ENCODE results near the gene TUBB8. TPM values are rescaled to one million over a fixed set of nuclear protein-coding genes. Genes with fewer than 3 reads are reported as not detected.

The TUBB8 gene
- total RNA-seq (not detected), polyA plus RNA-seq (not detected)

DNA sequence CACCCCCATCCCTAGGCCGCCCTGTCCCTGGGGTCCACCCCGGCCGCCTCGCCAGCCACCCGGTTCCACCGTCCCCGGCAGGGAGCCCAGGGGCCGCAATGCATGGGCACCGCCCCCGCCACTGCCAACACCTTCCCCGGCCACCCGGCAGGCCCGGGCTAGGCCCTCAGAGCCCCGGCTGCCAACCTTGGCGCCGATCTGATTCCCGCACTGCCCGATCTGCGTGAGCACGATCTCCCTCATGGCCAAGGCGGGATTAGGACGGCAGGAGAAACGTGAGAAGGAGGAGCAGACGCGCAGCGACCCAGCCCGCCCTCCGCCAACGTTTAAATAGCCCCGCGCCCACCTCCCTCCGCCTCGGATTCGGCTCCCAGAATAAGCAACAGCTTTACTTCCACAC is at the start of gene TUBB8:
Gene TUBB8 (minus strand): TSS at position 301 of the 400 bp plus-strand sequence. CDS start 58 bp downstream, at position 243.
- Mint-ChIP-seq H3K4me3 (no peak within 1 kb of the TSS), H3K27me3 (no peaks in the 10 kb centered on the region), H3K27ac (no peak within 1 kb of the TSS), H3K9me3 (no peaks in the 10 kb centered on the region), H3K4me1 (peaks cover 0 to 3% (median 0%) of the 10 kb centered on the region in 4 donors), H3K36me3 (no peaks in the 10 kb centered on the region)
- intact Hi-C loops (cut with micrococcal nuclease) = no loop called here
- Histone ChIP-seq H3K4me1 (ENCODE audit: insufficient read depth, low read length) (no peaks in the 10 kb centered on the region), H3K36me3 (ENCODE audit: insufficient read depth, low read length) (no peaks in the 10 kb centered on the region), H3K4me3 (ENCODE audit: low read length in 2 of 2) (no peak within 1 kb of the TSS), H3K9me3 (ENCODE audit: control insufficient read depth in 1 of 2, low read length in 2 of 2) (no peaks in the 10 kb centered on the region), H3K27me3 (ENCODE audit: insufficient read depth, low read length) (no peaks in the 10 kb centered on the region), H3K27ac (ENCODE audit: low read depth, low read length) (no peak within 1 kb of the TSS)
- ChIA-PET POLR2A (ENCODE audit: partially characterized antibody) (no interaction called here), CTCF (ENCODE audit: partially characterized antibody) (no interaction called here)
- no peak for DNase-seq

- no peaks in the 10 kb centered on the region for H3K9me3 ChIP-seq (ENCODE audit: control insufficient read depth in 1 of 2, low read length in 2 of 2)
- H3K27ac Mint-ChIP-seq = no peak overlapping the region
- ChIA-PET CTCF (ENCODE audit: partially characterized antibody) (no interaction called here), POLR2A (ENCODE audit: partially characterized antibody) (no interaction called here)
- peaks cover 0 to 2% of the 10 kb centered on the region in 2 donors for H3K27me3 Mint-ChIP-seq
- H3K27me3 ChIP-seq (ENCODE audit: insufficient read depth, low read length) = no peaks in the 10 kb centered on the region
- H3K36me3 Mint-ChIP-seq = peaks cover 2 to 4% of the 10 kb centered on the region in 2 donors
- no peaks in the 10 kb centered on the region for H3K36me3 ChIP-seq (ENCODE audit: insufficient read depth, low read length)
- intact Hi-C loops (cut with micrococcal nuclease) = no loop called here
- DNase-seq = no peak
- H3K9me3 Mint-ChIP-seq = peaks cover 3 to 40% (median 30%) of the 10 kb centered on the region in 8 donors
- H3K27ac ChIP-seq (ENCODE audit: low read depth, low read length) = no peak overlapping the region
- no peaks in the 10 kb centered on the region for H3K4me1 Mint-ChIP-seq
- no peak overlapping the region for H3K4me3 Mint-ChIP-seq
- no peaks in the 10 kb centered on the region for H3K4me1 ChIP-seq (ENCODE audit: insufficient read depth, low read length)
- H3K4me3 ChIP-seq (ENCODE audit: low read length in 2 of 2) = no peak overlapping the region
Observed at GRCh38 chr10:96466-96865, 47.4 kb upstream of the TUBB8 start.

DNA sequence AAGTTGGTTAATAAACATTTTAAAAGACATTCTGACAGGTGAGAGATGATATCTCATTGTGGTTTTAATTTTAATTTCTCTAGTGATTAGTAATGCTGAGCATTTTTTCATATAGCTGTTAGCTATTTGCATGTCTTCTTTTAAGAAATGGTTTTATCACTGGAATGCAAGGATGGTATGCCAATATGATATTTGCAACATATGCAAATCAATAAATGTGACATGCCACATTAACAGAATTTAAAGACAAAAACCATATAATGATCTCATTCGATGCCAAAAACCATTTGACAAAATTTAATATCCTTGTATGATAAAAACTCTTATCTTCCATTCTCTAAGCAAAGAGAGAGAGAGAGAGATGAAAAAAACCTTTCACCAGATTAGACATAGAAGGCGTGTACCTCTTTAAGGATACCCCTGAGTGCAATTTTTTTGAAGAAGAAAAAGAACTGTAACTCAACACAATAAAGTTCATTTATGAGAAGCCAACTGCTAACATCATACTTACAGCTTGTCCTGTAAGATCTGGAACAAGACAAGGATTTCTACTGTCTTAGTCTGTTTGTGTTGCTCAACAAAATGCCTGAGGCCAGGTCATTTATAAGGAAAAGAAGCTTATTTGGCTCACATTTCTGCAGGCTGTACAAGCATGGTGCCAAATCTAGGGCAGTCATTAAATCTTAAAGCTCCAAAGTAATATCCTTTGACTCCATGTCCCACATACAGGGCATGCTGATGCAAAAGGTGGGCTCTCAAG is 46.4 kb upstream of the TUBB8 start:
- Histone ChIP-seq H3K9me3 (ENCODE audit: control insufficient read depth in 1 of 2, low read length in 2 of 2) (no peaks in the 10 kb centered on the region), H3K4me3 (ENCODE audit: low read length in 2 of 2) (no peak overlapping the region), H3K4me1 (ENCODE audit: insufficient read depth, low read length) (no peaks in the 10 kb centered on the region), H3K27ac (ENCODE audit: low read depth, low read length) (no peak overlapping the region), H3K36me3 (ENCODE audit: insufficient read depth, low read length) (no peaks in the 10 kb centered on the region), H3K27me3 (ENCODE audit: insufficient read depth, low read length) (no peaks in the 10 kb centered on the region)
- H3K27ac Mint-ChIP-seq = no peak overlapping the region
- no peak for DNase-seq
- intact Hi-C loops (cut with micrococcal nuclease) = no loop called here
- no peak overlapping the region for H3K4me3 Mint-ChIP-seq
- H3K4me1 Mint-ChIP-seq = no peaks in the 10 kb centered on the region
- peaks cover 3 to 40% (median 30%) of the 10 kb centered on the region in 8 donors for H3K9me3 Mint-ChIP-seq
- no peaks in the 10 kb centered on the region for H3K27me3 Mint-ChIP-seq
- POLR2A ChIA-PET (ENCODE audit: partially characterized antibody) = no interaction called here
- H3K36me3 Mint-ChIP-seq = peaks cover 2 to 4% of the 10 kb centered on the region in 2 donors
- CTCF ChIA-PET (ENCODE audit: partially characterized antibody) = no interaction called here

- peaks cover 0 to 3% of the 10 kb centered on the region in 2 donors for H3K27me3 Mint-ChIP-seq
- no peaks in the 10 kb centered on the region for H3K36me3 ChIP-seq (ENCODE audit: insufficient read depth, low read length)
- no peaks in the 10 kb centered on the region for H3K4me1 ChIP-seq (ENCODE audit: insufficient read depth, low read length)
- DNase-seq = no peak
- H3K4me3 Mint-ChIP-seq = no peak overlapping the region
- H3K27ac Mint-ChIP-seq = no peak overlapping the region
- H3K27me3 ChIP-seq (ENCODE audit: insufficient read depth, low read length) = no peaks in the 10 kb centered on the region
- peaks cover 2 to 4% of the 10 kb centered on the region in 2 donors for H3K36me3 Mint-ChIP-seq
- no peak overlapping the region for H3K4me3 ChIP-seq (ENCODE audit: low read length in 2 of 2)
- H3K9me3 ChIP-seq (ENCODE audit: control insufficient read depth in 1 of 2, low read length in 2 of 2) = no peaks in the 10 kb centered on the region
- ChIA-PET CTCF (ENCODE audit: partially characterized antibody) (no interaction called here), POLR2A (ENCODE audit: partially characterized antibody) (no interaction called here)
- H3K9me3 Mint-ChIP-seq = peaks cover 3 to 40% (median 30%) of the 10 kb centered on the region in 8 donors
- H3K4me1 Mint-ChIP-seq = no peaks in the 10 kb centered on the region
- H3K27ac ChIP-seq (ENCODE audit: low read depth, low read length) = no peak overlapping the region
- intact Hi-C loops (cut with micrococcal nuclease) = no loop called here
Observed at GRCh38 chr10:94613-95012, 45.5 kb upstream of the TUBB8 start.

DNA sequence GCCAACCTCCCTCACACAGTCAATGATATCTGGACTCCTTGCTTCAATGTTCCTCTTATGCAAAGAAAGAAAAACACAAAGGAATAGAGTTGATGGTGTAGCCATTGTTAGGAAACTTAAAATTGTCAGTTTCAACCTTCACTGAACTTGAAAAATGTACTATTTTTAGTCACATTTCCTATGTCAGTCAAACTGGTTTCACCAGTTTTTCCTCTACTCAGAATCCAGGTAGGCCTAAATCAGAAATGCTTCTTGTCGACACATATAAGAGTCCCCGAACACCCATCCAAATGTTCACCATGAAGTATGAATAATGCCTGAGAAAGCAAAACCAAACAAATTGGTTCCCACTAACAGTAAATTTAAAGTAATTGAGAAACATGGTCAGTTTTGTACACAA is 43.8 kb upstream of the TUBB8 start:
- H3K4me1 Mint-ChIP-seq = no peaks in the 10 kb centered on the region
- ChIA-PET POLR2A (ENCODE audit: partially characterized antibody) (no interaction called here), CTCF (ENCODE audit: partially characterized antibody) (no interaction called here)
- Histone ChIP-seq H3K27me3 (ENCODE audit: insufficient read depth, low read length) (no peaks in the 10 kb centered on the region), H3K4me3 (ENCODE audit: low read length in 2 of 2) (no peak overlapping the region), H3K27ac (ENCODE audit: low read depth, low read length) (no peak overlapping the region), H3K9me3 (ENCODE audit: control insufficient read depth in 1 of 2, low read length in 2 of 2) (no peaks in the 10 kb centered on the region), H3K36me3 (ENCODE audit: insufficient read depth, low read length) (no peaks in the 10 kb centered on the region), H3K4me1 (ENCODE audit: insufficient read depth, low read length) (no peaks in the 10 kb centered on the region)
- H3K36me3 Mint-ChIP-seq = peaks cover 0 to 4% of the 10 kb centered on the region in 2 donors
- peaks cover 3 to 39% (median 30%) of the 10 kb centered on the region in 8 donors for H3K9me3 Mint-ChIP-seq
- H3K4me3 Mint-ChIP-seq = no peak overlapping the region
- no peak overlapping the region for H3K27ac Mint-ChIP-seq
- intact Hi-C loops (cut with micrococcal nuclease) = no loop called here
- no peak for DNase-seq
- H3K27me3 Mint-ChIP-seq = peaks cover 0 to 4% of the 10 kb centered on the region in 2 donors

DNA sequence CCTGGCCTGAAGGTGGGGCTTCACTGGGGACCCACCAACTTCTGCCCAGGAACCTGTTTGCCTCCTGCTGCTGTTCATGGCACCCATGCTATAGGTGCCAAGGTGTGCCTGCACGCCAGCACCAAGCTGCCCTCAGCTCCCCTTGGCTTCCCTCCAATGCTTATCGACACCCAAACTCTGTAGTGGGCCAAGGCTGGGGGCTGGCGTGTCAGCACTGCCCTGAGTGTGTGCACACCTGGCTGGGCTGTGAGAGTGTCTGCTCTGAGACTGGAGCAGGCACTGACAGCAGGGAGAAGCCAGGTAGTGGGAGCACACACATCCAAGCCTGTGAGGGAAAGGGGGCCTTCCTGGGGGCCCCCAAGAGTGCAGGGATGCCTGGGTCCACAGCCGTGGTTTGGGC is 43.1 kb upstream of the TUBB8 start:
- DNase-seq = no peak
- CTCF ChIA-PET (ENCODE audit: partially characterized antibody) = no interaction called here

GRCh38 chr10:91313-91712 is 42.2 kb upstream of the TUBB8 start:
- Mint-ChIP-seq H3K36me3 (peaks cover 0 to 4% of the 10 kb centered on the region in 2 donors), H3K9me3 (peaks cover 0 to 23% (median 19%) of the 10 kb centered on the region in 8 donors), H3K4me1 (peaks cover 0 to 7% (median 5%) of the 10 kb centered on the region in 4 donors), H3K27ac (no peak overlapping the region), H3K4me3 (no peak overlapping the region), H3K27me3 (peaks cover 0 to 5% of the 10 kb centered on the region in 2 donors)
- H3K4me1 ChIP-seq (ENCODE audit: insufficient read depth, low read length) = no peaks in the 10 kb centered on the region
- H3K27ac ChIP-seq (ENCODE audit: low read depth, low read length) = no peak overlapping the region
- no peak for DNase-seq
- CTCF ChIA-PET (ENCODE audit: partially characterized antibody) = no interaction called here
- no peaks in the 10 kb centered on the region for H3K27me3 ChIP-seq (ENCODE audit: insufficient read depth, low read length)
- H3K9me3 ChIP-seq (ENCODE audit: control insufficient read depth in 1 of 2, low read length in 2 of 2) = no peaks in the 10 kb centered on the region
- POLR2A ChIA-PET (ENCODE audit: partially characterized antibody) = no interaction called here
- H3K4me3 ChIP-seq (ENCODE audit: low read length in 2 of 2) = no peak overlapping the region
- intact Hi-C loops (cut with micrococcal nuclease) = no loop called here
- no peaks in the 10 kb centered on the region for H3K36me3 ChIP-seq (ENCODE audit: insufficient read depth, low read length)

More for the DNA sequence above, 43.1 kb upstream of the TUBB8 start:
- peaks cover 3 to 32% (median 25%) of the 10 kb centered on the region in 8 donors for H3K9me3 Mint-ChIP-seq
- peaks cover 0 to 5% of the 10 kb centered on the region in 2 donors for H3K27me3 Mint-ChIP-seq
- Histone ChIP-seq H3K9me3 (ENCODE audit: control insufficient read depth in 1 of 2, low read length in 2 of 2) (no peaks in the 10 kb centered on the region), H3K36me3 (ENCODE audit: insufficient read depth, low read length) (no peaks in the 10 kb centered on the region), H3K4me3 (ENCODE audit: low read length in 2 of 2) (no peak overlapping the region), H3K4me1 (ENCODE audit: insufficient read depth, low read length) (no peaks in the 10 kb centered on the region), H3K27ac (ENCODE audit: low read depth, low read length) (no peak overlapping the region), H3K27me3 (ENCODE audit: insufficient read depth, low read length) (no peaks in the 10 kb centered on the region)
- H3K27ac Mint-ChIP-seq = no peak overlapping the region
- POLR2A ChIA-PET (ENCODE audit: partially characterized antibody) = no interaction called here
- intact Hi-C loops (cut with micrococcal nuclease) = no loop called here
- no peak overlapping the region for H3K4me3 Mint-ChIP-seq
- H3K4me1 Mint-ChIP-seq = peaks cover 0 to 5% (median 4%) of the 10 kb centered on the region in 4 donors
- H3K36me3 Mint-ChIP-seq = peaks cover 0 to 4% of the 10 kb centered on the region in 2 donors
